Effector memory CD4-positive, alpha-beta T cell (primary cell): ENCODE measurements around the gene ESAM.

ENCODE experiments used
- DNase-seq, 3 donors: peaks; one replicate each; pipeline ENCODE4 v3.0.0-alpha.2; 2020
- H3K27ac ChIP-seq: 2 replicates; pipeline ENCODE4 v1.7.0; 2013; ENCODE audit warnings: mild to moderate bottlenecking, low read length, moderate library complexity; ENCODE audit not compliant: insufficient read depth, poor library complexity, severe bottlenecking
- H3K27me3 ChIP-seq: replicated peaks from 2 replicates; pipeline ENCODE4 v1.7.0; 2013; ENCODE audit warnings: mild to moderate bottlenecking, low read length; ENCODE audit not compliant: insufficient read depth, control insufficient read depth, poor library complexity, severe bottlenecking
- H3K36me3 ChIP-seq: 2 replicates; pipeline ENCODE4 v1.7.0; 2013; ENCODE audit warnings: mild to moderate bottlenecking, low read length, moderate library complexity; ENCODE audit not compliant: control insufficient read depth, insufficient read depth
- H3K4me1 ChIP-seq: 2 replicates; pipeline ENCODE4 v1.7.0; 2013; ENCODE audit warnings: low read length, mild to moderate bottlenecking; ENCODE audit not compliant: control insufficient read depth, insufficient read depth, poor library complexity, severe bottlenecking
- H3K4me3 ChIP-seq: 2 replicates; pipeline ENCODE4 v1.7.0; 2013; ENCODE audit warnings: low read length, low read depth, mild to moderate bottlenecking; ENCODE audit not compliant: insufficient read depth, poor library complexity, severe bottlenecking
- H3K9me3 ChIP-seq: 2 replicates; pipeline ENCODE4 v1.7.0; 2013; ENCODE audit warnings: mild to moderate bottlenecking, low read length, moderate library complexity; ENCODE audit not compliant: control insufficient read depth

Gene ESAM

GRCh38 chr11:124745270-124745834 lies 16.7 kb downstream of the ESAM start:
- no peak overlapping the region for H3K27ac ChIP-seq
- H3K27me3 ChIP-seq, result no peaks in the 10 kb centered on the region
- H3K4me1 ChIP-seq, result peaks cover 11% of the 10 kb centered on the region
- H3K9me3 ChIP-seq, result no peaks in the 10 kb centered on the region
- no peak for DNase-seq
- H3K36me3 ChIP-seq, result no peaks in the 10 kb centered on the region
- peak overlapping the region; percentile 96 for H3K4me3 ChIP-seq

- no peaks in the 10 kb centered on the region for H3K9me3 ChIP-seq
- no peak overlapping the region for H3K27ac ChIP-seq
- peaks cover 17% of the 10 kb centered on the region for H3K4me1 ChIP-seq
- H3K4me3 ChIP-seq, result no peak overlapping the region
- no peak for DNase-seq
- H3K27me3 ChIP-seq, result no peaks in the 10 kb centered on the region
- no peaks in the 10 kb centered on the region for H3K36me3 ChIP-seq
These were observed 19.0 kb downstream of the ESAM start for GRCh38 chr11:124743050-124743449.

DNA sequence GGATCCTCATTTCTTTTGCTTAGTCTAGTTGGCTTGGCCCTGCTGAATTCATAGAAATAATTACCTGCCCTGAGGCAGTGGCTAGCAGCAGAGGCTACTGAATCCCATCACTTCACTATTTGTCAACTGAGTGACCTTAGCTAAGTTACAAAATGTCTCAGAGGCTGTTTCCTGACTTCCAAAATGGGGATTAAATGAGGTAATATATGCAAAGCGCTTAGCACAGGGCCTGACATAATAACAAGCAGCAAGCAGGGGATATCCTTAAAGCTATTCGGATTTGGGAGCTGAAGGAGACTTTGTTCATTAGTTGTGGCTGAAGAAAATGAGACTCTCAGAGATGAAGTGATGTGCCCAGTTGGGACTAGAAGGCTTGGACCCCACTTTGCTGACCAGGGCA lies 19.5 kb downstream of the ESAM start:
- Histone ChIP-seq H3K36me3 (no peaks in the 10 kb centered on the region), H3K4me1 (peaks cover 17% of the 10 kb centered on the region), H3K9me3 (no peaks in the 10 kb centered on the region), H3K27ac (no peak overlapping the region), H3K4me3 (no peak overlapping the region), H3K27me3 (no peaks in the 10 kb centered on the region)
- no peak for DNase-seq

GRCh38 chr11:124740277-124740882 lies 21.7 kb downstream of the ESAM start:
- H3K9me3 ChIP-seq, result no peaks in the 10 kb centered on the region
- peak; percentile 25 to 39 (median 38) for DNase-seq
- H3K36me3 ChIP-seq, result no peaks in the 10 kb centered on the region
- no peak overlapping the region for H3K27ac ChIP-seq
- H3K4me1 ChIP-seq, result peaks cover 10% of the 10 kb centered on the region
- H3K27me3 ChIP-seq, result no peaks in the 10 kb centered on the region
- peak overlapping the region; percentile 69 for H3K4me3 ChIP-seq

DNA sequence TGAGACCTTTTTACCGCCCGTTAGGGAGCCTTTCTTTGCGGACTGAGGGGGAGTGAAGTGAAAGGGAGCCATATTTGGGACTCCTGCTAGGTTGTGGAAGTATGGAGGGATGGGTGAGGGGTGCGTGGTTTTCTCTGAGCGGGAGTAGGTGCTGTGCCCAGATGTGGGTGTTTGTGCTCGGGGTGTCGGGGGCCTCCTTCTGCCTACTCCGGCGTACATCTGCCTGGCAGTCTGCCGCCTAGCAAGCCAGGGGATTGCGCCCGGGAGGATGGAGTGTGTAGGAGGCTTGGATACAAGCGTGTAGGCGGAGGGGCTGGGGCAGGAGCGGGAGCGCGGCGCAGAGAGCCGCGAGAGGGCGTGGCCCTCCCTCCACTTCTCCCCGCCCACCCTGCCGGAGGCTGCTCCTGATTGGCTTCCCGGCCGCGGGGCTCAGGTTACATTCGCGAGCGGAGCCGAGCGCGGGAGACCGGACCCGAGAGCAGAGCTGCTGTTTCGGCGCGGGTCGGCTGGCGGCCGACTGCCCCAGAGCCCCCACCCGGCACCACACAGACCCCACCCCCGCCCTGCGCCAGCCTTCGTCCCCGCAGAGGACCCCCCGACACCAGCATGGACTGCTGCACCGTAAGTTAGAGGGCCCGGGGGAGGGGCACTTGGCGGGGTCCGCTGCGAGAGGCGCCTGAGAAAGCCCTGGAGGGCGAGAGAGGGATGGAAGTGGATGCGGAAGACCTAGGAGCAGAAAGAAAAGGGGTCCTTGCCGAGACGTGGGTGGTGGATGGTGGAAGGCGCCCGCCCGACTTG lies 22.4 kb downstream of the ESAM start, which contains the start of gene NRGN:
NRGN (plus strand) TSS at position 464 of the 798 bp plus-strand sequence; CDS start at position 607, 143 bp downstream.
- DNase-seq, result peak; percentile 65 to 76 (median 71)
- H3K4me1 ChIP-seq, result peaks cover 10% of the 10 kb centered on the region
- H3K27ac ChIP-seq, result no peak within 1 kb of the TSS
- peak within 1 kb of the TSS; percentile 69 for H3K4me3 ChIP-seq
- H3K27me3 ChIP-seq, result no peaks in the 10 kb centered on the region
- H3K36me3 ChIP-seq, result no peaks in the 10 kb centered on the region
- H3K9me3 ChIP-seq, result no peaks in the 10 kb centered on the region

DNA sequence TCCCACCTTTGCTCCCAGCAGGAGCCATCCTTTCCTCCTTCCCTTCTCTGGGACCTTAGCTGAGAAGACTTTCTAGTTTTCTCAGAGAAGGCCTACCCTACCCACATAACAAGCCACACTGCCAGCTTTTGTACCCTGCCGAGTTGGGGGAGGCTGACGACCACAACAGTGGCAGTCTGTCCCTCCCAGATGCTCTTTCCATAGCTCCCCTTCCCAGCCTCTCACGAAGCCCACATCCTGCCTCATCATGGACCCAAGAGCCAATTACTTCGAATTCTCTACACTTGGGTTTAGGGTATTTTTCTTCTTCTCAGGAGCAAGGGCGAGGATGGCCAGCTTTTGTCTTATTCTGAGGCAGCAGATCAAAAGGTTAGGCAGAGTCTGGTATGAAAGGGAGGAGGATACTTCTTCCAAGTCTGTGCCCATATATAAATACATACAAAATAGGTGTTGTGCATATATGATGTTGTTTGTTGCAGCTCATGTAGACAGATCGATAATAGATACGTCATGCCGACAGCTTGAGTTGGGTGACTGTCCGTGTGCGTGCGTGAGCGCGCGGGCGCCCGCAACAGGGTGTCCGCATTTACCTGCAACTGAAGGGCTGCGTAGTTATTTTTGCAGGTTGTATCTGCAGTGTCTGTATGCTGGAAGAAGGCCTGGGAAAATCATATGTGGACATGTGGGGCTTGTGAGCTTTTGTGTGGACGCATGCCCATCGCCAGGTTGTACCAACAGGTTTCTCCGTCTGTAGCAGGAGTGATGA lies 23.2 kb downstream of the ESAM start:
- no peaks in the 10 kb centered on the region for H3K27me3 ChIP-seq
- no peak overlapping the region for H3K27ac ChIP-seq
- no peak for DNase-seq
- no peaks in the 10 kb centered on the region for H3K36me3 ChIP-seq
- peak overlapping the region; percentile 69 for H3K4me3 ChIP-seq
- H3K9me3 ChIP-seq, result no peaks in the 10 kb centered on the region
- peaks cover 10% of the 10 kb centered on the region for H3K4me1 ChIP-seq

DNA sequence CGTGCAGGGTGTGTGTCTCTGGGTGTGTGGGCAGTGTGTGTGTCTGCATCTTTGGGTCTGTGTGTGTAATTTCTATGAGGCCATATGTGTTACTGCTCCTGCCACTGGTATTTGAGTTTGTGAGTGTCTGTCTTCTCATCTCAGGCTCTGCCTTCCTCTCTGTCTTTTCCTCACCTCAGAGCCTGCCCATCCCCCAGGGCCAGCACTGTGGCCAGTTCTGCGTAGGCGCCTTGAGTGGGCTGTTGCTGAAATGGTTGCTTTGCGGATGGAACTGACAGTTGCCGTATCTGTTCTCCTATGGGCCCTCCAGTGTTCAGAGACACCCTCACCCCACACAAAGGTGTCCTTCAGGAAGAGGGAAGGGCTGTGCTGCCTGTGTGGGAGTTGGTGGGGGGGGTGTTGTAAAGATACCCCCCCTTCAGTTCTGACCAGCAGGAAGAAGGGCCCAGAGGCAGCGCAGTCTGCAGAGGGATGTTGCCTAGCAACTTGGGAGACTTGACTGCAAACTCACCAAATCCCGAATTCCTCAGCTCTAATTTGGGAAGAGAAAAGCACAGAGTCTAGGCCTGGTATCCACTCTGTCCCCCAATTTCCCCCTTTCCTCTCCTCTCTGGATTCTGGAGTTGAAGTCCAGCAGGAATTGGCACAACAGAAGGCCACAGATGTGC lies 24.3 kb downstream of the ESAM start:
- Histone ChIP-seq H3K36me3 (no peaks in the 10 kb centered on the region), H3K27me3 (no peaks in the 10 kb centered on the region), H3K4me3 (no peak overlapping the region), H3K27ac (no peak overlapping the region), H3K9me3 (no peaks in the 10 kb centered on the region), H3K4me1 (peaks cover 10% of the 10 kb centered on the region)
- DNase-seq, result no peak

- H3K4me1 ChIP-seq, result peaks cover 10% of the 10 kb centered on the region
These were observed 25.4 kb downstream of the ESAM start for GRCh38 chr11:124736736-124737135.

GRCh38 chr11:124732230-124732629 lies 29.9 kb downstream of the ESAM start:
- Histone ChIP-seq H3K9me3 (no peaks in the 10 kb centered on the region), H3K36me3 (no peaks in the 10 kb centered on the region), H3K4me1 (no peaks in the 10 kb centered on the region), H3K27me3 (no peaks in the 10 kb centered on the region), H3K27ac (no peak overlapping the region), H3K4me3 (no peak overlapping the region)
- DNase-seq, result no peak

More at GRCh38 chr11:124736736-124737135, 25.4 kb downstream of the ESAM start:
- Histone ChIP-seq H3K4me3 (no peak overlapping the region), H3K9me3 (no peaks in the 10 kb centered on the region), H3K27me3 (no peaks in the 10 kb centered on the region), H3K36me3 (no peaks in the 10 kb centered on the region), H3K27ac (no peak overlapping the region)
- no peak for DNase-seq
